ENCODE results near the gene VPS45. TPM values are rescaled to one million over a fixed set of nuclear protein-coding genes. Genes with fewer than 3 reads are reported as not detected.

The VPS45 gene
- total and polyA plus RNA-seq, 2 of the 8 experiments (the other 6 are each of a cell fraction or from before 2014, with no cell fraction given): 19.1 to 27.6 TPM

DNA sequence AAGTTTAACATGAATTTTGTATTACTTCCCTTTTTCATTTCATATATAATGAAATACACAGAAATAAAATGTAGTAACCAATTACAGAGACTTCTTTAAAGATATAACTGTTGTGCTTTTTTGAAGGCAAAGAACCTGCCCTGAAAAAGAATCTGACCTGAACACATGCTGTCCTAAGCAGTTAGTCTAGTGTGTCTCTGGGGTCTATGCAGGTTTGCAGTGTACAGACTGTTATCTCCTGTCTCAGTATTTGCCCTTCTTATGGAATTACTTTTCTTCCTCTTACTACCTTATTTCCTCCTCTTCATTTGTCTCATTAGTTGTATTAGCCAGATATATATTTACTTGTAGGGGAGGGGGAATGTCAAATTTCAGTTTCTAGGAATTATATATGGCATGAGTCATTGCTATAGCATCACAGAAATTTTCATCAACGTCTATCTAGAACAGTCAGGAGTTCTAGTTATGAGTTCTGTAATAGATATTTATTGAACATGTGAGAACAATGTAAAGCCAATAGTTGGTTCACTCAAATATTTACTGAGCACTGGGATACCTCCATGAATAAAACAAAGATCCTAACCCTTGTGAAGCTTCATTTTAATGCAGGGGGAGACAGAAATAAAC lies 53.8 kb downstream of the VPS45 start (continued):
- TF ChIP-seq, protein P1, sequence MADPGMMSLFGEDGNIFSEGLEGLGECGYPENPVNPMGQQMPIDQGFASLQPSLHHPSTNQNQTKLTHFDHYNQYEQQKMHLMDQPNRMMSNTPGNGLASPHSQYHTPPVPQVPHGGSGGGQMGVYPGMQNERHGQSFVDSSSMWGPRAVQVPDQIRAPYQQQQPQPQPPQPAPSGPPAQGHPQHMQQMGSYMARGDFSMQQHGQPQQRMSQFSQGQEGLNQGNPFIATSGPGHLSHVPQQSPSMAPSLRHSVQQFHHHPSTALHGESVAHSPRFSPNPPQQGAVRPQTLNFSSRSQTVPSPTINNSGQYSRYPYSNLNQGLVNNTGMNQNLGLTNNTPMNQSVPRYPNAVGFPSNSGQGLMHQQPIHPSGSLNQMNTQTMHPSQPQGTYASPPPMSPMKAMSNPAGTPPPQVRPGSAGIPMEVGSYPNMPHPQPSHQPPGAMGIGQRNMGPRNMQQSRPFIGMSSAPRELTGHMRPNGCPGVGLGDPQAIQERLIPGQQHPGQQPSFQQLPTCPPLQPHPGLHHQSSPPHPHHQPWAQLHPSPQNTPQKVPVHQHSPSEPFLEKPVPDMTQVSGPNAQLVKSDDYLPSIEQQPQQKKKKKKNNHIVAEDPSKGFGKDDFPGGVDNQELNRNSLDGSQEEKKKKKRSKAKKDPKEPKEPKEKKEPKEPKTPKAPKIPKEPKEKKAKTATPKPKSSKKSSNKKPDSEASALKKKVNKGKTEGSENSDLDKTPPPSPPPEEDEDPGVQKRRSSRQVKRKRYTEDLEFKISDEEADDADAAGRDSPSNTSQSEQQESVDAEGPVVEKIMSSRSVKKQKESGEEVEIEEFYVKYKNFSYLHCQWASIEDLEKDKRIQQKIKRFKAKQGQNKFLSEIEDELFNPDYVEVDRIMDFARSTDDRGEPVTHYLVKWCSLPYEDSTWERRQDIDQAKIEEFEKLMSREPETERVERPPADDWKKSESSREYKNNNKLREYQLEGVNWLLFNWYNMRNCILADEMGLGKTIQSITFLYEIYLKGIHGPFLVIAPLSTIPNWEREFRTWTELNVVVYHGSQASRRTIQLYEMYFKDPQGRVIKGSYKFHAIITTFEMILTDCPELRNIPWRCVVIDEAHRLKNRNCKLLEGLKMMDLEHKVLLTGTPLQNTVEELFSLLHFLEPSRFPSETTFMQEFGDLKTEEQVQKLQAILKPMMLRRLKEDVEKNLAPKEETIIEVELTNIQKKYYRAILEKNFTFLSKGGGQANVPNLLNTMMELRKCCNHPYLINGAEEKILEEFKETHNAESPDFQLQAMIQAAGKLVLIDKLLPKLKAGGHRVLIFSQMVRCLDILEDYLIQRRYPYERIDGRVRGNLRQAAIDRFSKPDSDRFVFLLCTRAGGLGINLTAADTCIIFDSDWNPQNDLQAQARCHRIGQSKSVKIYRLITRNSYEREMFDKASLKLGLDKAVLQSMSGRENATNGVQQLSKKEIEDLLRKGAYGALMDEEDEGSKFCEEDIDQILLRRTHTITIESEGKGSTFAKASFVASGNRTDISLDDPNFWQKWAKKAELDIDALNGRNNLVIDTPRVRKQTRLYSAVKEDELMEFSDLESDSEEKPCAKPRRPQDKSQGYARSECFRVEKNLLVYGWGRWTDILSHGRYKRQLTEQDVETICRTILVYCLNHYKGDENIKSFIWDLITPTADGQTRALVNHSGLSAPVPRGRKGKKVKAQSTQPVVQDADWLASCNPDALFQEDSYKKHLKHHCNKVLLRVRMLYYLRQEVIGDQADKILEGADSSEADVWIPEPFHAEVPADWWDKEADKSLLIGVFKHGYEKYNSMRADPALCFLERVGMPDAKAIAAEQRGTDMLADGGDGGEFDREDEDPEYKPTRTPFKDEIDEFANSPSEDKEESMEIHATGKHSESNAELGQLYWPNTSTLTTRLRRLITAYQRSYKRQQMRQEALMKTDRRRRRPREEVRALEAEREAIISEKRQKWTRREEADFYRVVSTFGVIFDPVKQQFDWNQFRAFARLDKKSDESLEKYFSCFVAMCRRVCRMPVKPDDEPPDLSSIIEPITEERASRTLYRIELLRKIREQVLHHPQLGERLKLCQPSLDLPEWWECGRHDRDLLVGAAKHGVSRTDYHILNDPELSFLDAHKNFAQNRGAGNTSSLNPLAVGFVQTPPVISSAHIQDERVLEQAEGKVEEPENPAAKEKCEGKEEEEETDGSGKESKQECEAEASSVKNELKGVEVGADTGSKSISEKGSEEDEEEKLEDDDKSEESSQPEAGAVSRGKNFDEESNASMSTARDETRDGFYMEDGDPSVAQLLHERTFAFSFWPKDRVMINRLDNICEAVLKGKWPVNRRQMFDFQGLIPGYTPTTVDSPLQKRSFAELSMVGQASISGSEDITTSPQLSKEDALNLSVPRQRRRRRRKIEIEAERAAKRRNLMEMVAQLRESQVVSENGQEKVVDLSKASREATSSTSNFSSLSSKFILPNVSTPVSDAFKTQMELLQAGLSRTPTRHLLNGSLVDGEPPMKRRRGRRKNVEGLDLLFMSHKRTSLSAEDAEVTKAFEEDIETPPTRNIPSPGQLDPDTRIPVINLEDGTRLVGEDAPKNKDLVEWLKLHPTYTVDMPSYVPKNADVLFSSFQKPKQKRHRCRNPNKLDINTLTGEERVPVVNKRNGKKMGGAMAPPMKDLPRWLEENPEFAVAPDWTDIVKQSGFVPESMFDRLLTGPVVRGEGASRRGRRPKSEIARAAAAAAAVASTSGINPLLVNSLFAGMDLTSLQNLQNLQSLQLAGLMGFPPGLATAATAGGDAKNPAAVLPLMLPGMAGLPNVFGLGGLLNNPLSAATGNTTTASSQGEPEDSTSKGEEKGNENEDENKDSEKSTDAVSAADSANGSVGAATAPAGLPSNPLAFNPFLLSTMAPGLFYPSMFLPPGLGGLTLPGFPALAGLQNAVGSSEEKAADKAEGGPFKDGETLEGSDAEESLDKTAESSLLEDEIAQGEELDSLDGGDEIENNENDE (IDR thresholded peaks at IDR 0.05; ENCODE audit: insufficient replicate concordance, low read length): no peak
- TF ChIP-seq NRF1 (IDR thresholded peaks at IDR 0.05; ENCODE audit: low read depth, low read length): no peak
- TF ChIP-seq PHF8 (conservative IDR thresholded peaks at IDR 0.05; ENCODE audit: low read depth, low read length): no peak
- no peak for TF ChIP-seq HDAC6 (IDR thresholded peaks at IDR 0.05; ENCODE audit: low read depth, low read length)
- TF ChIP-seq CREB1 (IDR thresholded peaks at IDR 0.05): no peak
- no peak for TF ChIP-seq JUND (IDR thresholded peaks at IDR 0.05; ENCODE audit: low read length)
- TF ChIP-seq FOSL1 (IDR thresholded peaks at IDR 0.05; ENCODE audit: insufficient read depth, low read depth, low read length): no peak
- no peak for TF ChIP-seq TCF12 (IDR thresholded peaks at IDR 0.05; ENCODE audit: low read depth, low read length)
- no peak for TF ChIP-seq NANOG (IDR thresholded peaks at IDR 0.05; ENCODE audit: insufficient read depth, low read depth, low read length, poor library complexity, severe bottlenecking)
- no peak for TF ChIP-seq CHD1 (IDR thresholded peaks at IDR 0.05; ENCODE audit: low read depth, low read length)
- TF ChIP-seq TBP (IDR thresholded peaks at IDR 0.05; ENCODE audit: low read depth, low read length): no peak

Data from H1 (cell line).